ENCODE data around the gene COL18A1. TPM values are rescaled to one million over a fixed set of nuclear protein-coding genes. Genes with fewer than 3 reads are reported as not detected.

Gene COL18A1
- polyA plus RNA-seq, 1 of the 3 experiments (the other 2 are of a cell fraction): 118 TPM

- H3K27me3 ChIP-seq (ENCODE audit: insufficient read depth): no peaks in the 10 kb centered on the region
- H3K36me3 ChIP-seq (replicated peaks in 1 of 2; ENCODE audit: control insufficient read depth in 1 of 2, insufficient read depth in 2 of 2, low read length in 1 of 2): peaks cover 3 to 16% of the 10 kb centered on the region in 2 experiments
- H3K9me3 ChIP-seq: no peaks in the 10 kb centered on the region
- no peak for DNase-seq
- no peak overlapping the region for H3K9ac ChIP-seq
- no peak overlapping the region for H3K27ac ChIP-seq (ENCODE audit: low read depth in 2 of 2, low read length in 1 of 2)
- 91% methylated on average over 9 of the region's 24 CpGs for WGBS (ENCODE audit: low lambda C conversion rate)
- CTCF ChIA-PET: interaction anchor here (0.6 to 2.0 kb wide), 9 partner anchors 10 to 314 kb away, joined by 3 to 9 read pairs (median 4); no protein-coding TSS in a partner anchor
- TF ChIP-seq, protein P1, sequence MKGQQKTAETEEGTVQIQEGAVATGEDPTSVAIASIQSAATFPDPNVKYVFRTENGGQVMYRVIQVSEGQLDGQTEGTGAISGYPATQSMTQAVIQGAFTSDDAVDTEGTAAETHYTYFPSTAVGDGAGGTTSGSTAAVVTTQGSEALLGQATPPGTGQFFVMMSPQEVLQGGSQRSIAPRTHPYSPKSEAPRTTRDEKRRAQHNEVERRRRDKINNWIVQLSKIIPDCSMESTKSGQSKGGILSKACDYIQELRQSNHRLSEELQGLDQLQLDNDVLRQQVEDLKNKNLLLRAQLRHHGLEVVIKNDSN (IDR thresholded peaks at IDR 0.05; ENCODE audit: borderline replicate concordance, low read depth): no peak
- TF ChIP-seq RAD21 (IDR thresholded peaks at IDR 0.05; ENCODE audit: low read length): no peak
- TF ChIP-seq EP300 (IDR thresholded peaks at IDR 0.05; ENCODE audit: borderline replicate concordance in 1 of 2, low read depth in 1 of 2, low read length in 1 of 2): no peak
- no peak for TF ChIP-seq GABPA (IDR thresholded peaks at IDR 0.05; ENCODE audit: low read depth)
- no peak for TF ChIP-seq MAX (IDR thresholded peaks at IDR 0.05; ENCODE audit: low read depth)
- no peak for TF ChIP-seq EZH2phosphoT487 (IDR thresholded peaks at IDR 0.05; ENCODE audit: borderline replicate concordance, low read depth)
- TF ChIP-seq MXI1 (IDR thresholded peaks at IDR 0.05; ENCODE audit: low read depth, low read length): no peak
- no peak for TF ChIP-seq ZBTB33 (IDR thresholded peaks at IDR 0.05; ENCODE audit: borderline replicate concordance, low read depth)
- no peak for TF ChIP-seq REST (IDR thresholded peaks at IDR 0.05; ENCODE audit: low read depth, low read length)
- TF ChIP-seq JUND (IDR thresholded peaks at IDR 0.05): no peak
- peaks cover 18% of the 10 kb centered on the region for H3F3A ChIP-seq (replicated peaks; ENCODE audit: insufficient read depth)
- peaks cover 0 to 17% of the 10 kb centered on the region in 2 experiments; a peak in 1 of 4 replicates for H3K4me1 ChIP-seq (ENCODE audit: control insufficient read depth in 1 of 2, insufficient read depth in 2 of 2, low read depth in 1 of 2, low read length in 1 of 2)
- peaks cover 74% of the 10 kb centered on the region for H4K20me1 ChIP-seq (ENCODE audit: insufficient read depth)
- H3K4me2 ChIP-seq: no peak overlapping the region
- POLR2A ChIA-PET: no interaction called here
- no peak overlapping the region for H2AFZ ChIP-seq (ENCODE audit: low read depth)
- no peaks in the 10 kb centered on the region for H3K9me2 ChIP-seq
- no peak overlapping the region for H3K4me3 ChIP-seq (ENCODE audit: low read depth in 2 of 2, low read length in 1 of 2)
- peaks cover 76% of the 10 kb centered on the region for H3K79me2 ChIP-seq (ENCODE audit: insufficient read depth)
Observed at GRCh38 chr21:45450423-45451090, 45.6 kb downstream of the COL18A1 start.
